Fibroblast of skin of left quadriceps (primary cell): ENCODE measurements around the gene PSMD4.
"Not testable (repeated sequence)": the region's sequence is repeated elsewhere in the genome, so short reads cannot be mapped to it uniquely, and the experiment has no call there.

Source experiments
- DNase-seq, 2 experiments: peaks; one replicate each; pipeline ENCODE4 v3.0.0-alpha.2; 2013; ENCODE audit warnings: low read depth in 2 of 2

Gene PSMD4

DNA sequence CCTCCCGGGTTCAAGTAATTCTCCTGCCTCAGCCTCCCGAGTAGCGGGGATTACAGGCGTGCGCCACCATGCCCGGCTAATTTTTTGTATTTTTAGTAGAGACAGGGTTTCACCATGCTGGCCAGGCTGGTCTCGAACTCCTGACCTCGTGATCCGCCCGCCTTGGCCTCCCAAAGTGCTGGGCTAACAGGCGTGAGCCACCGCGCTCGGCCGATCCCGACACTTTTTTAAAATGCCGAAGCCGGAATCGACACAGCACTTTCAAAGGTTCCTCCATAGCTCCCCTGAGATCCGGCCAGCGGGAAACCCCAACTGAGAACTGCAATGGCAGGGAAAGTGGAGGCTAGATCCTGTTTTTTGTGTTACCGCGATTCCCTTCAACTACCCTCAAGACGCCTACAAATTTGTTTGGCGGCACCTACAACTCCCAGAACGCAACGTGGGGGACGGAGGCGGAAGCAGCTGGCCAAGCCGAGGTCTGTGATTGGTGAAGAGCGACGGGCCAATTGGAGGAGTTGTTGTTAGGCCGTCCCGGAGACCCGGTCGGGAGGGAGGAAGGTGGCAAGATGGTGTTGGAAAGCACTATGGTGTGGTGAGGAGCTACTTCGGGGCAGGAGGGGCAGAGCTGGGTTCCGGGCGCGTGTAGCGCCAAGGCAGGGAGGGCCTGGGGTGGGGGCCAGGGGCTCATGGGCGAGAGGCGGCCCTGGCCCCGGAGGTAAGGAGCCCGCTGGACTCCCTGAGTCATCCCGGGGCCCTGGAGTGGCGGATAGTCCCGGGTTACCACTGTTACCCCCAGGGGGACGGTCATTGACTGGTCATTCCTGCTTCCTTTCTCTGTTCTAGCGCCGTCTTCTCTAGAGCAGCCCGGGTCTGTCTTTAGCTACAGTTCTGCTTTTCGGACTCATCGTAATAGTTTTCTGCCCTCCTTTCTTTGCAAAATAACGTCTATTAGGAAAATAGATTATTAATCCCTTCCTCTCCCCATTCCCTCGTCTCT lies at the start of gene PSMD4:
PSMD4 (plus strand) TSS at position 518 of the 997 bp plus-strand sequence; CDS start at position 567, 49 bp downstream.
- DNase-seq = peak; percentile 93

DNA sequence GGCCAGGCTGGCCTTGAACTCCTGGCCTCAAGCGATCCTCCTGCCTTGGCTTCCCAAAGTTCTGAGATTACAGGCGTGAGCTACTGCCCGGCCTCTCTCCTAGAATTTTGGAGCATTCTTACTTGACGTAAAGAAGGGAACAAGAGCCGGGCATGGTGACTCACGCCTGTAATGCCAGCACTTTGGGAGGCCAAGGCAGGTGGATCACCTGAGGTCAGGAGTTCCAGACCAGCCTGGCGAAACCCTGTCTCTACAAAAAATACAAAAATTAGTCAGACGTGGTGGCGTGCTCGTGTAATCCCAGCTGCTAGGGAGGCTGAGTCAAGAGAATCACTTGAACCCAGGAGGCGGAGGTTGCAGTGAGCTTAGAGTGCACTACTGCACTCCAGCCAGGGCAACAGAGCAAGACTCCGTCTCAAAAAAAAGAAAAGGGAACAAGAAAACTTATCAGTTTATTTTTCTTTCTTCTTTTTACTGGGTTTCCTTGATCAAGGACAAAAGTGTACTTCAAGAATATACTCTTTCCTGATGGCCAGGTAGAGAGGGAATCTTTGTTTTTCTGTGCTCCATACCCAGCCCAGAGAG lies 49.1 kb upstream of the PSMD4 start:
- not testable (repeated sequence) for DNase-seq

DNA sequence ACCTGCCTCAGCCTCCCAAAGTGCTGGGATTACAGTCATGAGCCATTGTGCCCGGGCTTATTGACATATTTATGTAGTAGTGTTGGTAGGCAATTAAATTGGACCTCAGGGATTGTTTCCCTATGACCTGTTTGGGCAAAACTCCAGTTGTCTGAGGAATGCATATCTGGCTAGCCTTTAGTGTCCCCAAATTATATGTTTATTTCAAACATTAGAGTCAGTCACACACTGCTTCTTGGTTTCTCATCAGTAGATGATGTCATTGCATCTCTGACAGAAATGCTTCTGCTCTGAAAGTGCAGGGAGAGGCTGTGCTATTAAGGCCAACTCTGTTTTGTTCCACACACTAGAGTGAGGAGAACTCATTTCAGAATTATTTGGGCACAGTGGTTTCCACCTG lies 43.7 kb upstream of the PSMD4 start:
- no peak for DNase-seq

DNA sequence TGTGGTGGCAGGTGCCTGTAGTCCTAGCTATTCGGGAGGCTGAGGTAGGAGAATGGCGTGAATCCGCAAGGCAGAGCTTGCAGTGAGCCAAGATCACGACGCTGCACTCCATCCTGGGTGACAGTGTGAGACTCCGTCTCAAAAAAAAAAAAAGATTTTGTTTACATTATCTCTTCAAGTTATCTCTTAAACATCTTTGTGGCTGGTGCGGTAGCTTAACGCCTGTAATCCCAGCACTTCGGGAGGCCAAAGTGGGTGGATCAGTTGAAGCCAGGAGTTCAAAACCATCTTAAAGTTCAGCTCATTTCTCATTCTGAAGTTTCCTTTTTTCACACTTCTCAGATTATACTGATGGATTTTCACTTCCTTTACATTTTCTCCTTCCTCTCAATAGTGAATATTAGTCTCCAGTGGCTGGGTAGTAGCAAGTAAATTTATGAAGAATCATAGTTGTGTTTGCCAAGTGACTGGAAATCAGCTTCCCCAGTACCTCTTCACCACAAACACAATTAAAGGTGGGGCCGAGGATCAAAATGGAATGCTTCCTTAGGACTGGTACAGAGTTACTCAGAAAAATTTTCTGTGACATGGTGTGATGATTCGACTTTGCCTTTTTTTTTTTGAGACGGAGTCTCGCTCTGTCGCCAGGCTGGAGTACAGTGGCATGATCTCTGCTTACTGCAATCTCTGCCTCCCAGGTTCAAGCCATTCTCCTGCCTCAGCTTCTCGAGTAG lies 42.4 kb upstream of the PSMD4 start:
- no peak for DNase-seq

DNA sequence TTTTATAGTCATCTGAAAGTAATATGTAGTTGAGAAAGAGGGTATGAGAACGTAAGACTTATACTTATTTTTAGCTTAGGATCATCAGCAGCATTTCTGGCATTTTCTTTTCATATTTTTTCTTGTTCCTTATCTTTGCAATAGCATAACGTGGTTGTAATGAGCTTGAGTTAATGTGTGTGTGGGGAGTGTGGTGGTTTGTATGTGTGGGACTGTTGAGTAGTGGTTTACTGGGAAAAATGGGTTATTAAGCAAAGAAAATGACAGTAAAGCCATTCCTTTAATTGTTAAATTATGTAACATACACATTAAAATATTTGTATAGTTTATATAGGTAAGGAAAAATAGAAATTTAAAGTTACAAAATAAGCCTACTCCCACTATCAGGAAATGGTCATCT lies 41.0 kb upstream of the PSMD4 start:
- no peak for DNase-seq

DNA sequence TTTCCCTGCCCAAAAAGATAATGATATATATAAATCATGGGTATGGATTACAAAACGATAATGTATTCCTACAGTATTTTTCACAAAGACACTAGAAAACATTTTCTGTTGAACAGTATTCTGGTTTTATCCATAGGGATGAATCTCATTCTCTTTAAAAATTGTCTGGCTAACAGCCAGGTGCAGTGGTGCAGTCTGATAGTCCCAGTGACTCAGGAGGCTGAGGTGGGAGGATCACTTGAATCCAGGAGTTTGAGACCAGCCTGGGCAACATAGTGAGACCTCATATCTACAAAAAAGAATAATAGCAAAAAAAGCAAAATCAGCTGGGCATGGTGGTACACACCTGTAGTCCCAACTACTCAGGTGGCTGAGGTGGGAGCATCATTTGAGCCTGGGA lies 32.9 kb upstream of the PSMD4 start:
- no peak for DNase-seq

DNA sequence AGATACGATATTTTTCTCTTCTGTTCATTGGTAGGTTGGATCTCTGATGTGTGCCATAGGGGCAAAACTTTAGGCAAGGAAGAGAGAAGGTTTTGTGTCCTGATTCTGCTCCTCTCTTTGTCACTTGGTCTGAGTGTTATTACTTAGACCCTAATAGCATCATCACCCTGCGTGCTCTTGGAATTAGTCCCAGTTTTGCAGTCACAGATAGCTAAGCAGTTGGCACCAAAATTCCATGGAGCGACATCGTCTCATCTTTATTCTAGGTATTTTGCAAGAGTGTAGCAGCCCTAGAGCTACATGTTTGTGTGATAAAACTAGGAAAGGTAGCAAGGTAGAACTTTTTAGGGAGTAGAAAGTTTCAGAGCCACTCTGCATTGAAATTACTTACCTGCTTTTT lies 32.4 kb upstream of the PSMD4 start:
- DNase-seq = no peak

DNA sequence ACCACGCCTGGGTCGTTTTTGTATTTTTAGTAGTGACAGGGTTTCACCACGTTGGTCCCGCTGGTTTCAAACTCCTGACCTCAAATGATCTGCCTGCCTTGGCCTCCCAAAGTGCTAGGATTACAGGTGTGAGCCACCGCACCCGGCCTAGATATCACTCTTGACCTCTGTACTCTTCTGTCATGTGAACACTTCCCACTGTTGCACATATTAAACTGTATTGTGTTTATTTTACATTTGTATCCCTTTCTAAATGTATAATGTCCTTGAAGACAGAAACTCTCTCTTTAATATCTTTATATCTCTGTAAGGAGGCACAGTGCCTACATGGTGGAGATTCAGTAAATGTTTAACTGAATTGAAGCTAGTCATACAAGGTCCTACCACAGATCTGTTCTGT lies 19.3 kb upstream of the PSMD4 start:
- DNase-seq = no peak

DNA sequence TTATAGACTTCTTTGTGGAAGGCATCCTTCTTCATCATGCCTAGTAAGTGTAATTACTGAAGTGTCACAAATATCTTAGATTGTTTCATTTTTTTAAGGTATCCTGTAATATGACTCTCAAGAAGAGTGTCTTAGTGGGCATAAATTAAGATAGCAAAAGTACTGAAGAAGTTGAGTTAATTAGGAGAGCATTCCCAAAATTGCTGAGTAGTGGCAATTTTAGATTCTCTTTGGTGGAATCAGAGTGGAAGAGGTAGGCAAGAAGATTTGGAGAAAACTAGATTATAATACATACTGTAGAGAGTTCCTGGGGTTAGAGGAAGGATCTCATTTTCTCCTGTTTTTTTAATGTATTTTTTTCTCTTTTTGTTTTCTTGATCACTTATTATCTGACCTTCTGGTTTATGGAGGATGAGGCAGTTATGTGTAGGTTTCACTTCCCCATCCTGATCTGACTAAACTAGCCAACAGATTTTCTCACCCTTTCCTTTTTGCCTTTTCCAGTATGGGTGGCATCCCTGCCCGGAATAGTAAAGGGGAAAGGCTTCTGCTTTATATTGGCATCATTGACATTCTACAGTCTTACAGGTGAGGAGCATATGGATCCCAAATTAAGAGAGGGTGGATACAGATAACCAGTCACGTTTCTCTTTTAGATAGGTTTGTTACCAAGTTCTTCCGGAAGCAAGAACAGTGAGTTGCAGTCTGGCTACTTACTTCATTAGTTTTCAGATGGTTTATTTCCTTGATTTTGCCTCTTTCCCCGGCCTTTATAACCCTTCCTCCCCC lies 16.7 kb upstream of the PSMD4 start:
- DNase-seq = no peak

DNA sequence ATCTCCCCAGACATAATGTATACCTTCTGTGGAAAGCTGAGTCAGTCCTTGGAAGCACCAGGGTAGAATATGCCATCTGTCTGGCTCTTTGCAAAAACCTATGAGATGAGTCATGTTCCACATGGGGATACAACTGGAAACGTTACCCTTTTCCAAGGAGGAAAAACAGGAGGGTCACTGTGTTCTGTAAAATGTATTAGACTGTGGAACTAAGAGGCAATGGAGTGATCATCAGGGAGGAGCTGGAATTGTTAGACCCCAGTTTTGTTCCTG lies 16.1 kb upstream of the PSMD4 start:
- peak; percentile 85 to 87 for DNase-seq

DNA sequence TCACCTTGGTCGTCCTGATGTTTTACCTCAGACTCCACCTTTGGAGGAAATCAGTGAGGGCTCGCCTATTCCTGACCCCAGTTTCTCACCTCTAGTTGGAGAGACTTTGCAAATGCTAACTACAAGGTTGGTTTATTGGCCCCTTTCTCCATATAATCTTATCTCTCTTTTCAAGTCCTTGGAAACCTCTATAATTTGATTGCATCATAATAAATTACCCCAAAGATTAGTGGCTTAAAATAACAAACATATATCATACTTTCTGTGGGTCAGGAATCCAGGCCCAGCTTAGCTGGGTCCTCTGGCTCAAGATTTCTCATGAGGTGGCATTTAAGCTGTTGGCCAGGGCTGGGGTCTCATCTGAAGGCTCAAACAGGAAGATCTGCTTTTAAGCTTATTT lies 12.1 kb upstream of the PSMD4 start:
- DNase-seq = no peak

DNA sequence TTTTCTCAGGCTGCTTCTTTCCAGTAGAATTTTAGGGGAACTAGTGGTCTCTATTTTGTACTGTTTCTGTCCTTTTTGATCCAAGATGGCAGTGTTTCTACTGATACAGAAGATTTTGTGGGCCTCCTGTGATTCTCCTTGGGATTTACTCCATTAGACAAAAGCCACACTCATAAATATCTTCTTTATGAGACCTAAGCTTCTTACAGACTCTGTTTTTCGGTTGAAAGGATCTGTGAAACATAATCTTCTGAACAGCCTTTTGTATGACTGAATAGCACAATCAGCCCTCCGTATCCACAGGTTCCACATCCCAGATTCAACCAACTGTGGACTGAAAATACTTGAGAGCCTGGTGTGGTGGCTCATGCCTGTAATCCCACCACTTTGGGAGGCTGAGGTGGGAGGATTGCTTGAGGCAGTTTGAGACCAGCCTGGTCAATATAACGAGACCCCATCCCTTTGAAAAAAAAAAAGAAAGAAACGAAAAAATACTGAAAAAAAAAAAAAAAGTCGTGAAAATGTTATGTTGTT lies 10.8 kb upstream of the PSMD4 start:
- no peak for DNase-seq

DNA sequence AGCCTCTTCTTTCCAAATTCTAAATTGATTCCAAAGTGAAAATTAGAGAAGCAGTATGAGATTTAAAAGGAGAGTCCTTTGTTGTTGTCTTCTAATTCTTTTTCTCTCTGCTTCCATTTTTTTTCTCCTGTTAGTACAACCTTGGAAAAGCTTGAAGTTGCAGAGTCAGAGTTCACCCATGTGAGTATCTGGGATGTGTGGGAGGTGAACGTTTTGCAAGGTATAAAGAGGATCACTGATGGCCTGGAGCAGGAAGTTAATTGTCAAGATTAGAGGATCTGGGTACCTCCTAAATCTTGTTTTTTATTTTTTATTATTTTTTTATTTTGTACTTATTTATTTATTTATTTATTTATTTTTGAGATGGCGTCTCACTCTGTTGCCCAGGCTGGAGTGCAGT lies 7.7 kb upstream of the PSMD4 start:
- no peak for DNase-seq

DNA sequence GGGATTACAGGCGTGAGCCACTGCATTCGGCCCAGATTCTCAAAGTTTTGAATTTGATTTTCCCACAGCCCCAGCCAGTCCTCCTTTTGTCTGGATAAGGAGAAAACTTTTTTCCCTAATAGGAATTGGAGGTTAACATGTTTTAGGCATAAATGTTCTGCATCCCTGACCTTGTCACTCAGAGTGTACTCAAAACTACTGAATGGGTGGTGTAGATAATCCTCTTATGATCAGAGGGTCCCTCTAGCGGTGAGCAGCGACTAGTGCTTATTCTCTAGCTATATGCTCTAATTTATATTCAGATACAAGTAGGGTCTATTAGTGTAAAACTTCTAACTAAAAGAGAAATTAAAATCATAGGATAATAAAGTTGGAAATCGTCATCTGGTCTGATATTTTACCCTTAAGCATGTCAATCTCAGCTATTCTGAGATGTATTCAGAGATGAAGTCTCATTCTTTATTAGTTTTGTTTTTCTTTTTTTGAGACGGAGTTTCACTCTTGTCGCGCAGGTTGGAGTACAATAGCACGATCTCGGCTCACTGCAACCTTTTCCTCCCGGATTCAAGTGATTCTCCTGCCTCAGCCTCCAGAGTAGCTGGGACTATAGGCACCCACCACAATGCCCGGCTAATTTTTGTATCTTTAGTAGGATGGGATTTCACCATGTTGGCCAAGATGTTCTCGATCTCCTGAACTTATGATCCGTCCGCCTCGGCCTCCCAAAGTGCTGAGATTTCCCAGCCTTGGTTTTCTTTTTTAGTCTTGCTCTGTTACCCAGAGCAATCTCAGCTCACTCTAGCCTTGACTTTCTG lies 2.7 kb upstream of the PSMD4 start:
- peak; percentile 49 to 53 for DNase-seq

DNA sequence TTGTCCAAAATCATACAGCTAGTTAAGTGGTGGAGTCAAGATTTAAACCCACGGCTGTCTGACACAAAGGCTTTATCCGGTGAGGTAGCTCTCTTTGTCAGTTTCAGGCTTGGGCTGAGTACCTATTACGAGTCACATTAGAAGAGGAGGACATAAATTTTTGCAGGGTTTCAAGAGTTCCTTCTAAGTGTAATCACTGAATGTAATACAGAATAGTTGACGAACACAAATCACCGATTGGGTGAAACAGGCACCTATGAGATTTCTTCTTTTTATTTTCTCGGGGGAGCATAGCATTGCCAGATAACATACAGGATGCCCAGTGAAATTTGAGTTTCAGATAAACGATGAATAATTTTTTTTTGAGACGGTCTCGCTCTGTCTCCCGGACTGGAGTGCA lies 847 bp downstream of the PSMD4 start:
- no peak for DNase-seq

DNA sequence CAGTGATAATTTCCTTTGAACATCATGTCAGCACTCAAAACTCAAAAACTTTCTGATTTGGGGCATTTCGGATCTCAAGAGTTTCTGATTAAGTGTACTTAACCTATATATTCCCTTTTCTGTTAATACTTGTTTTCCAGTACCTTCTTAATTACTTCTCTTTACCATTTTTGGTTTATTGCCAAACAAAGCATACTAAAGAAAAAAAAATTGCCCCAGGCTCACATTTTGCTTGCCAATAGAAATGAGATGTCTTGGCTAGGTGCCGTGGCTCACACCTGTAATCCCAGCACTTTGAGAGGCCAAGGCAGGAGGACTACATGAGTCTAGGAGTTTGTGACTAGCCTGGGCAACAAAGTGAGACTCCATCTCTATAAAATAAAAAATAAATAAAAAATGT lies 4.8 kb downstream of the PSMD4 start:
- DNase-seq = no peak

DNA sequence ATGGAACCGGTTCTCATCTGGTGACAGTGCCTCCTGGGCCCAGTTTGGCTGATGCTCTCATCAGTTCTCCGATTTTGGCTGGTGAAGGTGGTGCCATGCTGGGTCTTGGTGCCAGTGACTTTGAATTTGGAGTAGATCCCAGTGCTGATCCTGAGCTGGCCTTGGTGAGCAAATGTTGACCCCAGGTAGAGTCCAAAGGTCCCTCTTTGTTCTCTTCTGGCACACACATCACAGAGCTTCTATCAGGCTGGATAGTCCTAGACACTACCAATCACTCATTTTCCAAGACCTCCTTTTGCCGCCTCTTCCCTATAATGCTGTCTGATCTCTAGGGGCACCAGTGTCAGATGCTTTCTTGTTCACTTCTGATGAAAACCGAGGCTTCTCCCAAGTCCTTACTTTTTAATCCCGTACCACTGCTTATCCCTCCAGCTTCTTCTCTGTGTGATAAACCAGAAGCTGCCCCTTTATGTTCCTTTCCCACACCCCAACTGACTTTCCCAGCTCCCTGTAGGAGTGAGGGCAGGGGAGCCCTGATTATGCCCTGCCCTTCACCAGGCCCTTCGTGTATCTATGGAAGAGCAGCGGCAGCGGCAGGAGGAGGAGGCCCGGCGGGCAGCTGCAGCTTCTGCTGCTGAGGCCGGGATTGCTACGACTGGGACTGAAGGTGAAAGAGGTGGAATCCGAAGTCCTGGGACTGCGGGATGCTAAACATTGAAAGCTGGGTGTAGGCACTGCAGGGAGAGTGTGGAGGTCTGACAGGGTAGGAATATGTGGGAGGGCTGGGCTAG lies 11.1 kb downstream of the PSMD4 start:
- DNase-seq = no peak

DNA sequence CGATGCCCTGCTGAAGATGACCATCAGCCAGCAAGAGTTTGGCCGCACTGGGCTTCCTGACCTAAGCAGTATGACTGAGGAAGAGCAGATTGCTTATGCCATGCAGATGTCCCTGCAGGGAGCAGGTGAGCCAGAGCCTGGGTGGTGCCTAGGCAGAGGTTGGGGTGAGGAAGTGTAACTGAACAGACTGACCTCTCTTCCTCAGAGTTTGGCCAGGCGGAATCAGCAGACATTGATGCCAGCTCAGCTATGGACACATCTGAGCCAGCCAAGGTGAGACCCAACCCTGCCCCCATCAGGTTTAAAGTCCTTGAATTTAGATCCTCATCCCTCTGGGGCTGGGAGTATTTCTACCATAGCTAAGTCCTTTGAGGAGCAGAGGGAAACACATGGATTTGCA lies 11.8 kb downstream of the PSMD4 start:
- DNase-seq = no peak

DNA sequence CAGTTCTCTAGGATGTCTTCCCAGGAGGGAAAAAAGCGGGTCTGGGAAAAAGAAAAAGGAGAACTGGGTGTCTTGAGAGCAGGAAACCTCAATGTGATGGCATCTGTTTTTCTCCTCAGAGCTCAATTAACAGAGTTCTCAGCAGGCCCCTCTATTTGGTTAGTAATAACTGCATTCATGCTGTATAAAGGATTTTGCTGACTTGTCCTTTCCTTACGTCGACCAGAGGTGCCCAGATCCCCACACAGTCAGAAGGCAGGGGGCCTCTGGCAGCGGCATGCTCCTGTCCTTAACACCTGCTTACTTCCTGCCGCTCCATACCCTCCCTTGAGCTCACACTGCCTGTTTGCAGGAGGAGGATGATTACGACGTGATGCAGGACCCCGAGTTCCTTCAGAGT lies 12.3 kb downstream of the PSMD4 start:
- DNase-seq = no peak

DNA sequence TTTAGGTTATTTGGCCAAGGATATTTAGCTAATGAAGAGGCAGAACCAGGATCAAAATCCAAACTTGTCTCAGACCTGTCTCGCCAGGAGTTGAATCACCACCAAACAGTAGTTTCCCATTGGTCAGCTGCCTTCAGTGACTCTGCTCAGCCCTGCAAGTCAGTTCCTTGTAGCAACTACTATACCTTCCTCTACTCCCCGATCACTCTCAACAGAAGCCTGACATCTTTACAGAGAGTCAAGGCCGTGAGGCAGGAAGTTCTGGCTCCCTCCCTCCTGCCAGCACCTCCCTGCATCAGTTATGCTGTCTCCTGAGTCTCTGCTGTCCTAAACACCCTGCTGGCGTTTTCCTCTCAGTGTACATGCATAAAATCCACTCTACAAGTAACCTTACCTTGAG lies 13.2 kb downstream of the PSMD4 start:
- DNase-seq = no peak
